Uterus (tissue), 2 donors: Measurements from ENCODE around the gene ITPR1.

ENCODE experiments used
- POLR2A ChIP-seq, 2 donors: fragments of 450-650 bp; IDR thresholded peaks; one replicate each; pipeline ENCODE4 v1.6.1; 2016; ENCODE audit warnings: antibody characterized with exemption in 2 of 2, mild to moderate bottlenecking in 1 of 2, moderate library complexity in 1 of 2
- TF ChIP-seq, protein P1 (sequence below), 4 experiments: fragments of 200-600 bp in 2 of 4; fragments of 450-650 bp in 2 of 4; sonication (generic) in 2 of 4; IDR thresholded peaks; one replicate each; pipeline ENCODE4 v1.5.1; 2016 to 2019; ENCODE audit warnings: antibody characterized with exemption in 4 of 4, mild to moderate bottlenecking in 2 of 4, moderate library complexity in 1 of 4

GRCh38 chr3:4687596-4687995 is 194.4 kb downstream of the ITPR1 start:
- TF ChIP-seq, protein P1, sequence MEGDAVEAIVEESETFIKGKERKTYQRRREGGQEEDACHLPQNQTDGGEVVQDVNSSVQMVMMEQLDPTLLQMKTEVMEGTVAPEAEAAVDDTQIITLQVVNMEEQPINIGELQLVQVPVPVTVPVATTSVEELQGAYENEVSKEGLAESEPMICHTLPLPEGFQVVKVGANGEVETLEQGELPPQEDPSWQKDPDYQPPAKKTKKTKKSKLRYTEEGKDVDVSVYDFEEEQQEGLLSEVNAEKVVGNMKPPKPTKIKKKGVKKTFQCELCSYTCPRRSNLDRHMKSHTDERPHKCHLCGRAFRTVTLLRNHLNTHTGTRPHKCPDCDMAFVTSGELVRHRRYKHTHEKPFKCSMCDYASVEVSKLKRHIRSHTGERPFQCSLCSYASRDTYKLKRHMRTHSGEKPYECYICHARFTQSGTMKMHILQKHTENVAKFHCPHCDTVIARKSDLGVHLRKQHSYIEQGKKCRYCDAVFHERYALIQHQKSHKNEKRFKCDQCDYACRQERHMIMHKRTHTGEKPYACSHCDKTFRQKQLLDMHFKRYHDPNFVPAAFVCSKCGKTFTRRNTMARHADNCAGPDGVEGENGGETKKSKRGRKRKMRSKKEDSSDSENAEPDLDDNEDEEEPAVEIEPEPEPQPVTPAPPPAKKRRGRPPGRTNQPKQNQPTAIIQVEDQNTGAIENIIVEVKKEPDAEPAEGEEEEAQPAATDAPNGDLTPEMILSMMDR (IDR thresholded peaks at IDR 0.05), result no peak
- no peak for TF ChIP-seq POLR2A (IDR thresholded peaks at IDR 0.05)
